ENCODE measurements around the gene GRIN2C. TPM values are rescaled to one million over a fixed set of nuclear protein-coding genes. Genes with fewer than 3 reads are reported as not detected.

The GRIN2C gene
- total RNA-seq, 6 experiments from 2014 or later, result 0.05 to 0.07 TPM; not detected in 4

DNA sequence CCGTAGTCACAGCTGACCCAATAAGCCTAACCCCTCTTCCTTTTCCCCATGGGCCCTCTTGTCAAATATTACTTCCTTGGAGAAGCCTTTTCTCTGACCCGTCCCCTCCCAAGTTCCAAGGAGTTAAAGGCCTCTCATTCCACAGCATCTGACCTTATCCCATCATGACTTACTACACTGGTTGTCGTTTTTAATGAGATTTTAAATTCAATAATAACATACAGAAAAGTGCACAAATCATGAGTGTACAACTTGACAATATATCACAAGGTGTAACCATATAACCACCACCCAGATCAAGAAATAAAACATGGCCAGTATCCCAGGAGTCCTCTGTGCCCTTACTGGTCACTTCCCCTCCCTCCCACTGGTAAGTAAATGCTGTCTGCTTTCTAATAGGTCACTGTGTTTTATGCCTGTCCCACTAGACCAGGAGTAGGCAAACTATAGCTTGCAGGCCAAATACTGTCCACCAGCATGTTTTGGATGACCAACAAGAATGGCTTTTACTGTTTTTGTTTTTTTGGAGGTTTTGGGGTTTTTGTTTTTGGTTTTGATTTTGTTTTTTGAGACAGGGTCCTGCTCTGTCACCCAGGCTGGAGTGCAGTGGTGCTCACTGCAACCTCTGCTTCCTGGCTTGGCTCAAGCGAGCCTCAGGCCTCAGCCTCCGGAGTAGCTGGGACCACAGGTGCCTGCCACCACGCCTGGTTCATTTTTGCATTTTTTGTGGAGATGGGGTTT, 14.4 kb upstream of the GRIN2C start:
- no peak for DNase-seq
- Mint-ChIP-seq H3K4me1 (ENCODE audit: low read depth) (peaks cover 32% of the 10 kb centered on the region), H3K27me3 (ENCODE audit: insufficient read depth) (peaks cover 6% of the 10 kb centered on the region), H3K9me3 (no peaks in the 10 kb centered on the region), H3K27ac (peak overlapping the region; percentile 91), H3K36me3 (ENCODE audit: low read depth) (peaks cover 11% of the 10 kb centered on the region; the same call in 1 of the 2 replicates), H3K4me3 (peak overlapping the region; percentile 98)
- TF ChIP-seq, protein P1, sequence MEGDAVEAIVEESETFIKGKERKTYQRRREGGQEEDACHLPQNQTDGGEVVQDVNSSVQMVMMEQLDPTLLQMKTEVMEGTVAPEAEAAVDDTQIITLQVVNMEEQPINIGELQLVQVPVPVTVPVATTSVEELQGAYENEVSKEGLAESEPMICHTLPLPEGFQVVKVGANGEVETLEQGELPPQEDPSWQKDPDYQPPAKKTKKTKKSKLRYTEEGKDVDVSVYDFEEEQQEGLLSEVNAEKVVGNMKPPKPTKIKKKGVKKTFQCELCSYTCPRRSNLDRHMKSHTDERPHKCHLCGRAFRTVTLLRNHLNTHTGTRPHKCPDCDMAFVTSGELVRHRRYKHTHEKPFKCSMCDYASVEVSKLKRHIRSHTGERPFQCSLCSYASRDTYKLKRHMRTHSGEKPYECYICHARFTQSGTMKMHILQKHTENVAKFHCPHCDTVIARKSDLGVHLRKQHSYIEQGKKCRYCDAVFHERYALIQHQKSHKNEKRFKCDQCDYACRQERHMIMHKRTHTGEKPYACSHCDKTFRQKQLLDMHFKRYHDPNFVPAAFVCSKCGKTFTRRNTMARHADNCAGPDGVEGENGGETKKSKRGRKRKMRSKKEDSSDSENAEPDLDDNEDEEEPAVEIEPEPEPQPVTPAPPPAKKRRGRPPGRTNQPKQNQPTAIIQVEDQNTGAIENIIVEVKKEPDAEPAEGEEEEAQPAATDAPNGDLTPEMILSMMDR (IDR thresholded peaks at IDR 0.05), result no peak

DNA sequence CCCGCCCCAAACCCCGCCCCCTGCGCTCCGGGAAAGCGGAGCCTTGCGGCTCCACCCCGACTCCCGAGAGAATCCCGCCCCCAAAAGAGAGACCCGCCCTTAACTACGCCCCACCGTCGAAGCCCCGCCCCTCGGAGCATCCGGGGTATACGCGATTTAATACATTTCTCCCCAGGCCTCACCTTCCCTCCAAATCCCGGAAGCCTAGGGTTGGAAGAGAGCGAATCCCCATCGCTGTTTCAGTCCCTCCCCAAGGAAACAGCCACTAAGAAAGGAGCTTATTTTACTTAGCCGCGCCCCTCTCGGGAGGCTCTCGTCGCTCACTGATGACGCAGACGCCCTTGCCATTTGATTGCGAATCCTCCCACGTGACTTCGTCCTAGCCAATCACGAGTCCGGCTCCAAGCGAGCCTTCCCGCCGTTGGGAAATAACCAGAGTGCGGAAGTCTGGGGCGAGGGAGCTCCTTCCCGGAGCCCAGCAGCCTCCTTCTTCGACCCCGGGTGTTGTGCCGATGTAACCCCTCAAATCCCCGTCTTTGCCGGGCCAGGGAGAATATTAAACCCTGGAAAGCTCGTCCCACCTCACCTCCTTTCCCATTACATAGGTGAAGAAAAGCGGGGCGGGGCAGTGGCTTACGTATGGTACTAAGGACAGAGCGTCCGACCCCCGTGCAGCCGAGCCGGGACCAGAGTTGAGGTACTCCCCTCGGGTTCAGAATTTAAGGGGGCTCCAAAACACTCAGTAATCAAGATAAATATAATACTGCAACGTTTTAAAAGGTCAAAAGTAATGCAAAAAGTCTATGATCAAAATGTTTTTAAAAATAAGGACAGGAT, 13.6 kb upstream of the GRIN2C start:
- H3K27me3 Mint-ChIP-seq (ENCODE audit: insufficient read depth), result peaks cover 5% of the 10 kb centered on the region
- TF ChIP-seq, protein P1 (IDR thresholded peaks at IDR 0.05), result no peak
- peak; percentile 100 for DNase-seq
- peak overlapping the region; percentile 98 for H3K4me3 Mint-ChIP-seq
- peak overlapping the region; percentile 91 for H3K27ac Mint-ChIP-seq
- peaks cover 37% of the 10 kb centered on the region for H3K4me1 Mint-ChIP-seq (ENCODE audit: low read depth)
- no peaks in the 10 kb centered on the region for H3K9me3 Mint-ChIP-seq
- H3K36me3 Mint-ChIP-seq (ENCODE audit: low read depth), result peaks cover 11% of the 10 kb centered on the region; the same call in 1 of the 2 replicates

DNA sequence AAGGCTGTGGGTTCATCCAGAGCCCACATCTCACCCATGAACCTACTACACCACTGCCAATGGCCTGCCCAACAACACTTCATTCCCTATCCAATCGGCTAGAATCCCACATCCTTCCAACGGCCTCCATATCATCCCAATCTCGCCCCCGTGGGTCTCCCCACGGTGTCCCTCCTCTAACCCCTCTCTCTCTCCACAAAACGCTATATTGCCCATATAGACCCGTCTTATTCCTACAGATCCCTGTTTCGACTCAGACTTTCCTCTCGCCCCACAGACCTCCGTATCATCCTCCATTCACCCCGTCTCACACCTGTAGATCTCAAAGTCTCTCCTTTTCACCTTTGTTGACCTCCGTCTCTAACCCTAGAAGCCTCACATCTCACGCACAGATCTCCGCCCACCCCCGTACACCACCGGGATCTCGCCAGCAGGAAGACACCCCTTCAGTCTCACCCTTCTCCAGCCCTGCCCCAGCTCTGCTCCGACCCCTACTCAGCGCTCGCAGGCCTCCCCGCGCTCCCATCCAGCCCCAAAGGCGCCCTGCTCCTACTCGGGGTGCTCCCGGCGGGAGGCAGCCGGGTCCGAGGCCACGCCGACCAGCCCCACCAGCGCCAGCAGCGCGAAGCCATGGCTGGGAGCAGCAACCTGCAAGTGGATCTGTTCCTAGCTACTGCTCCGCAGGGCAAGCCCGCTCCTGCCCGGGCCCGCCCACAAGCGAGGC, 12.8 kb upstream of the GRIN2C start, which contains the start of gene FDXR:
Gene FDXR (minus strand): TSS at position 682 of the 724 bp plus-strand sequence. CDS start 50 bp downstream, at position 632.
- Mint-ChIP-seq H3K36me3 (ENCODE audit: low read depth) (peaks cover 11% of the 10 kb centered on the region; the same call in 1 of the 2 replicates), H3K9me3 (no peaks in the 10 kb centered on the region), H3K27me3 (ENCODE audit: insufficient read depth) (peaks cover 2% of the 10 kb centered on the region), H3K27ac (peak within 1 kb of the TSS; percentile 91), H3K4me3 (peak within 1 kb of the TSS; percentile 98), H3K4me1 (ENCODE audit: low read depth) (peaks cover 38% of the 10 kb centered on the region)
- TF ChIP-seq, protein P1 (IDR thresholded peaks at IDR 0.05), result no peak
- DNase-seq, result no peak

DNA sequence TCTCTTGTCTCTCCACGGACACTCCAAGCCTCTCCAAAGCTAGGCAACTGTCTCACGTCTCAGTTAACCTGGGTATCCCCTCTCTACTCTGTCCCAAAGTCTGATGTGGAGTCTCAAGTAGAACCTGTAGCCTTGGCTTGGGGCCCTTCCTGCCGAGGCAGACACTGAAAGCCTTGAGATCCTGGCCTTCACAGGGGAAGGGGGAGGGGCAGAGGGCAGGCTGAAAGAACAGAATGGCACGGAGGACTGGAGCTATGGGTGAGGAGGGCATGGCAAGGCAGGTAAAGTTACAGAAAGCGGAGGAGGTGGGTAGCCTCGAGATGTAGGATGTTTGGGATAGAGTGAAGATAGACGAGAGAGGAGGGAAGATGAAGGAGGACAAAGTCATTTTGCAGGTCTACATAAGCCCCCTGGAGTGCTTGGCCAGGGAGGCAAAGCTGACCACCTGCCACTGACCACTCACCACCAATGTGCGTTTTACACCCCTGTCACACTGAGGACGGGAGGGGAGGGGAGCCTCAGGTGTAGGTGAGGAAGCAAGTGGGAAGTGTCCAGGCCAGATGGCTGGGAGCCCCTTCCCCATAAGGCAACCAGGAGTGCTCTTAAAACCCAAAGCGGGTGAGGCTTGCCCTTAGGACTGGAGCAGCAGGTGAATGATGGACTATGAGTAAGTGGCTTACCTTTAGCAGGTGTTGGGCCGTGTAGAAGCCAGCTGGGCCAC, 11.8 kb upstream of the GRIN2C start:
- Mint-ChIP-seq H3K9me3 (no peaks in the 10 kb centered on the region), H3K4me3 (peak overlapping the region; percentile 98), H3K27me3 (ENCODE audit: insufficient read depth) (peaks cover 2% of the 10 kb centered on the region; the same call in 1 of the 2 replicates), H3K4me1 (ENCODE audit: low read depth) (peaks cover 38% of the 10 kb centered on the region), H3K36me3 (ENCODE audit: low read depth) (peaks cover 11% of the 10 kb centered on the region; the same call in 1 of the 2 replicates), H3K27ac (no peak overlapping the region)
- no peak for DNase-seq
- TF ChIP-seq, protein P1 (IDR thresholded peaks at IDR 0.05), result no peak

All from HFFc6 (cell line).